Urothelium cell line (cell line): Measurements from ENCODE around the gene WSCD1.

ENCODE experiments used
- DNase-seq: peaks from one replicate; pipeline ENCODE4 v3.0.0; 2011; ENCODE audit warnings: low spot score, mixed read lengths
- FAIRE-seq: peaks from 2 replicates; lab custom pipeline; 2011; peaks lifted over from hg19 to GRCh38; lab: Jason Lieb, UNC

WSCD1 gene

GRCh38 chr17:6084311-6085161 is 14.4 kb downstream of the WSCD1 start:
- no peak for FAIRE-seq
- no peak for DNase-seq

- FAIRE-seq = no peak
- no peak for DNase-seq
Observed at GRCh38 chr17:6085812-6086211, 15.6 kb downstream of the WSCD1 start.

GRCh38 chr17:6086603-6087400 is 16.6 kb downstream of the WSCD1 start:
- DNase-seq (no peak), FAIRE-seq (no peak)

- DNase-seq = no peak
- FAIRE-seq = no peak
Observed at GRCh38 chr17:6088141-6088540, 18.0 kb downstream of the WSCD1 start.

- FAIRE-seq = no peak
Observed at GRCh38 chr17:6090253-6090652, 20.1 kb downstream of the WSCD1 start.

GRCh38 chr17:6092182-6092902 is 22.2 kb downstream of the WSCD1 start:
- DNase-seq = no peak
- no peak for FAIRE-seq

More at GRCh38 chr17:6090253-6090652, 20.1 kb downstream of the WSCD1 start:
- DNase-seq = no peak

- FAIRE-seq = no peak
- no peak for DNase-seq
Observed at GRCh38 chr17:6092903-6093468, 22.8 kb downstream of the WSCD1 start.

- FAIRE-seq = no peak
- DNase-seq = no peak
Observed at GRCh38 chr17:6094453-6094852, 24.3 kb downstream of the WSCD1 start.

- DNase-seq = no peak
- FAIRE-seq = no peak
Observed at GRCh38 chr17:6094926-6095325, 24.7 kb downstream of the WSCD1 start.

- DNase-seq = no peak
- FAIRE-seq = no peak
Observed at GRCh38 chr17:6095501-6095900, 25.3 kb downstream of the WSCD1 start.

- FAIRE-seq = no peak
Observed at GRCh38 chr17:6096201-6097004, 26.2 kb downstream of the WSCD1 start.

GRCh38 chr17:6097005-6097279 is 26.8 kb downstream of the WSCD1 start:
- FAIRE-seq (no peak), DNase-seq (no peak)

More at GRCh38 chr17:6096201-6097004, 26.2 kb downstream of the WSCD1 start:
- no peak for DNase-seq

GRCh38 chr17:6098050-6098822 is 28.1 kb downstream of the WSCD1 start:
- DNase-seq (no peak), FAIRE-seq (no peak)

GRCh38 chr17:6098823-6099180 is 28.6 kb downstream of the WSCD1 start:
- FAIRE-seq = no peak

GRCh38 chr17:6099492-6099891 is 29.3 kb downstream of the WSCD1 start:
- no peak for FAIRE-seq
- DNase-seq = no peak

More at GRCh38 chr17:6098823-6099180, 28.6 kb downstream of the WSCD1 start:
- DNase-seq = no peak

- no peak for FAIRE-seq
- no peak for DNase-seq
Observed at GRCh38 chr17:6100146-6100545, 30.0 kb downstream of the WSCD1 start.

- no peak for FAIRE-seq
- no peak for DNase-seq
Observed at GRCh38 chr17:6100891-6101500, 30.8 kb downstream of the WSCD1 start.

- DNase-seq = no peak
- FAIRE-seq = no peak
Observed at GRCh38 chr17:6101706-6102105, 31.5 kb downstream of the WSCD1 start.

GRCh38 chr17:6102615-6103014 is 32.4 kb downstream of the WSCD1 start:
- DNase-seq (no peak), FAIRE-seq (no peak)
